Gastroesophageal sphincter (tissue), 4 donors: ENCODE data around the gene SEMA3D. TPM values are rescaled to one million over a fixed set of nuclear protein-coding genes. Genes with fewer than 3 reads are reported as not detected.

Experiments used
- ATAC-seq: fragments of 150-250 bp; one replicate; pipeline ENCODE4 v1.9.1; 2016; ENCODE audit warnings: mild to moderate bottlenecking, moderate library complexity
- H3K27ac ChIP-seq, 4 donors: fragments of 200-600 bp; sonication (generic) in 3 of 4; 1 replicate in 3 of 4; 2 replicates in 1 of 4; pipeline ENCODE4 v1.5.1; 2016 to 2019
- H3K27me3 ChIP-seq: fragments of 200-600 bp; sonication (generic); one replicate; pipeline ENCODE4 v1.5.1; 2019
- H3K36me3 ChIP-seq, 2 donors: fragments of 200-600 bp; sonication (generic); one replicate each; pipeline ENCODE4 v1.5.1; 2019; ENCODE audit warnings: control low read depth in 1 of 2
- H3K4me1 ChIP-seq, 3 donors: fragments of 200-600 bp; sonication (generic); 1 replicate in 2 of 3; 2 replicates in 1 of 3; pipeline ENCODE4 v1.5.1; 2016 to 2019; ENCODE audit warnings: control low read depth in 2 of 3
- H3K4me3 ChIP-seq, 2 donors: fragments of 200-600 bp; sonication (generic); one replicate each; pipeline ENCODE4 v1.5.1; 2019; ENCODE audit warnings: mild to moderate bottlenecking in 1 of 2, moderate library complexity in 1 of 2
- H3K9me3 ChIP-seq, 3 donors: fragments of 200-600 bp; sonication (generic); one replicate each; pipeline ENCODE4 v1.5.1; 2017 to 2019; ENCODE audit warnings: control low read depth in 2 of 3
- EP300 ChIP-seq: sonication (generic); formaldehyde crosslinking; IDR thresholded peaks from one replicate; pipeline ENCODE4 v1.6.1; 2017; ENCODE audit warnings: antibody characterized with exemption, mild to moderate bottlenecking
- POLR2A ChIP-seq, 2 donors: fragments of 450-650 bp; IDR thresholded peaks; one replicate each; pipeline ENCODE4 v1.6.1; 2017; ENCODE audit warnings: antibody characterized with exemption in 2 of 2, mild to moderate bottlenecking in 2 of 2, moderate library complexity in 1 of 2
- POLR2AphosphoS5 ChIP-seq: sonication (generic); formaldehyde crosslinking; IDR thresholded peaks from one replicate; pipeline ENCODE4 v1.6.1; 2017; ENCODE audit warnings: antibody characterized with exemption
- WGBS, 2 donors: methylation state at CpG; one replicate each; pipeline ENCODE4 v1.1.5; 2018; ENCODE audit warnings: low coverage in 1 of 2; 5-methylcytosine and 5-hydroxymethylcytosine counted together
- total RNA-seq, 4 donors: library from RNA; depleted of rRNA; stranded (reverse); fragments of >200 nt; gene quantifications; one replicate each; pipeline ENCODE4 v1.1.0, GENCODE V29; 2016
- TF ChIP-seq, protein P1 (sequence below), 4 experiments: fragments of 200-600 bp in 2 of 4; fragments of 450-650 bp in 2 of 4; sonication (generic) in 1 of 4; IDR thresholded peaks; one replicate each; pipeline ENCODE4 v1.5.1; 2017 to 2019; ENCODE audit warnings: antibody characterized with exemption in 4 of 4, mild to moderate bottlenecking in 2 of 4, moderate library complexity in 2 of 4

The SEMA3D gene
- total RNA-seq, 4 donors from 2014 or later, result 0.27 to 24.6 (median 6.5) TPM

GRCh38 chr7:85144771-85145170, 42.1 kb downstream of the SEMA3D start:
- Histone ChIP-seq H3K4me3 (no peak overlapping the region), H3K36me3 (no peaks in the 10 kb centered on the region), H3K27ac (no peak overlapping the region), H3K9me3 (no peaks in the 10 kb centered on the region), H3K4me1 (no peaks in the 10 kb centered on the region), H3K27me3 (no peaks in the 10 kb centered on the region)
- no peak for ATAC-seq
- TF ChIP-seq POLR2AphosphoS5, result no peak
- TF ChIP-seq EP300, result no peak
- WGBS, 2 donors, result 37 to 47% methylated on average over 1 of the region's 1 CpG

DNA sequence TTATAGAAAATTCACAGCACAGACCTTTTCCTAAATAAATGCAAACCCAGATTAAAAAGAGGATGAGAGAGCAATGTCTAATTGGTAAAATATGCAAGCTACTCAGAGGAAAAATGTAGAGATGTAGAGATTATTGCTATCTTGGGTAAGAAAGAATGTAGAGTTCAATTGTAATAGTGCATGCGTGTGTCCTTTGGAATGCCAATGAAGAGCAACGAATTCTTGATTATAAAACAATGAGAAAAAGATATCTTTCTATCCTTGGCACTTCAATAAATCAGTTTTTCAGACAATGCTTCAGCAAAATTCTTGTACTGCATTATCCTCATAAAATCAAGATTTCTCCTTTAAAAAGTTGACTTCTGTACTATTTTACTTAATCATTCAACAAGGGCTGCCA, 50.9 kb downstream of the SEMA3D start:
- Histone ChIP-seq H3K27me3 (no peaks in the 10 kb centered on the region), H3K4me3 (no peak overlapping the region), H3K36me3 (no peaks in the 10 kb centered on the region), H3K4me1 (no peaks in the 10 kb centered on the region), H3K9me3 (no peaks in the 10 kb centered on the region), H3K27ac (no peak overlapping the region)
- ATAC-seq, result no peak
- TF ChIP-seq EP300 (no peak), POLR2AphosphoS5 (no peak), POLR2A (IDR thresholded peaks at IDR 0.05) (no peak)
- TF ChIP-seq, protein P1, sequence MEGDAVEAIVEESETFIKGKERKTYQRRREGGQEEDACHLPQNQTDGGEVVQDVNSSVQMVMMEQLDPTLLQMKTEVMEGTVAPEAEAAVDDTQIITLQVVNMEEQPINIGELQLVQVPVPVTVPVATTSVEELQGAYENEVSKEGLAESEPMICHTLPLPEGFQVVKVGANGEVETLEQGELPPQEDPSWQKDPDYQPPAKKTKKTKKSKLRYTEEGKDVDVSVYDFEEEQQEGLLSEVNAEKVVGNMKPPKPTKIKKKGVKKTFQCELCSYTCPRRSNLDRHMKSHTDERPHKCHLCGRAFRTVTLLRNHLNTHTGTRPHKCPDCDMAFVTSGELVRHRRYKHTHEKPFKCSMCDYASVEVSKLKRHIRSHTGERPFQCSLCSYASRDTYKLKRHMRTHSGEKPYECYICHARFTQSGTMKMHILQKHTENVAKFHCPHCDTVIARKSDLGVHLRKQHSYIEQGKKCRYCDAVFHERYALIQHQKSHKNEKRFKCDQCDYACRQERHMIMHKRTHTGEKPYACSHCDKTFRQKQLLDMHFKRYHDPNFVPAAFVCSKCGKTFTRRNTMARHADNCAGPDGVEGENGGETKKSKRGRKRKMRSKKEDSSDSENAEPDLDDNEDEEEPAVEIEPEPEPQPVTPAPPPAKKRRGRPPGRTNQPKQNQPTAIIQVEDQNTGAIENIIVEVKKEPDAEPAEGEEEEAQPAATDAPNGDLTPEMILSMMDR (IDR thresholded peaks at IDR 0.05), result no peak
- 64 to 71% methylated on average over 2 of the region's 2 CpGs for WGBS, 2 donors

GRCh38 chr7:85133560-85133959, 53.3 kb downstream of the SEMA3D start:
- Histone ChIP-seq H3K4me1 (no peaks in the 10 kb centered on the region), H3K9me3 (no peaks in the 10 kb centered on the region), H3K4me3 (no peak overlapping the region), H3K36me3 (no peaks in the 10 kb centered on the region), H3K27me3 (no peaks in the 10 kb centered on the region), H3K27ac (no peak overlapping the region)
- ATAC-seq, result no peak
- TF ChIP-seq, protein P1 (IDR thresholded peaks at IDR 0.05), result no peak
- TF ChIP-seq POLR2A (IDR thresholded peaks at IDR 0.05), result no peak
- no peak for TF ChIP-seq POLR2AphosphoS5
- WGBS, 2 donors, result 88 to 100% methylated on average over 1 of the region's 1 CpG

- Histone ChIP-seq H3K27ac (no peak overlapping the region), H3K27me3 (no peaks in the 10 kb centered on the region), H3K4me1 (no peaks in the 10 kb centered on the region), H3K9me3 (no peaks in the 10 kb centered on the region), H3K36me3 (no peaks in the 10 kb centered on the region), H3K4me3 (no peak overlapping the region)
- TF ChIP-seq, protein P1 (IDR thresholded peaks at IDR 0.05), result no peak
- TF ChIP-seq EP300, result no peak
- TF ChIP-seq POLR2AphosphoS5, result no peak
- no peak for TF ChIP-seq POLR2A (IDR thresholded peaks at IDR 0.05)
- 95 to 96% methylated on average over 2 of the region's 2 CpGs for WGBS, 2 donors
- no peak for ATAC-seq
These were observed 53.9 kb downstream of the SEMA3D start for GRCh38 chr7:85133006-85133405.

- Histone ChIP-seq H3K4me3 (no peak overlapping the region), H3K4me1 (no peaks in the 10 kb centered on the region), H3K27ac (no peak overlapping the region), H3K27me3 (no peaks in the 10 kb centered on the region), H3K9me3 (no peaks in the 10 kb centered on the region), H3K36me3 (no peaks in the 10 kb centered on the region)
- no peak for TF ChIP-seq POLR2AphosphoS5
- TF ChIP-seq POLR2A (IDR thresholded peaks at IDR 0.05), result no peak
- no peak for TF ChIP-seq EP300
- TF ChIP-seq, protein P1 (IDR thresholded peaks at IDR 0.05), result no peak
- no peak for ATAC-seq
- 95 to 100% methylated on average over 2 to 4 of the region's 4 CpGs for WGBS, 2 donors
These were observed 56.2 kb downstream of the SEMA3D start for GRCh38 chr7:85130702-85131101.
